ENCODE results near the gene ITGB8. TPM values are rescaled to one million over a fixed set of nuclear protein-coding genes. Genes with fewer than 3 reads are reported as not detected.

ITGB8 gene
- total RNA-seq, 6 donors from 2014 or later, result 5.2 to 30.5 (median 9.8) TPM

DNA sequence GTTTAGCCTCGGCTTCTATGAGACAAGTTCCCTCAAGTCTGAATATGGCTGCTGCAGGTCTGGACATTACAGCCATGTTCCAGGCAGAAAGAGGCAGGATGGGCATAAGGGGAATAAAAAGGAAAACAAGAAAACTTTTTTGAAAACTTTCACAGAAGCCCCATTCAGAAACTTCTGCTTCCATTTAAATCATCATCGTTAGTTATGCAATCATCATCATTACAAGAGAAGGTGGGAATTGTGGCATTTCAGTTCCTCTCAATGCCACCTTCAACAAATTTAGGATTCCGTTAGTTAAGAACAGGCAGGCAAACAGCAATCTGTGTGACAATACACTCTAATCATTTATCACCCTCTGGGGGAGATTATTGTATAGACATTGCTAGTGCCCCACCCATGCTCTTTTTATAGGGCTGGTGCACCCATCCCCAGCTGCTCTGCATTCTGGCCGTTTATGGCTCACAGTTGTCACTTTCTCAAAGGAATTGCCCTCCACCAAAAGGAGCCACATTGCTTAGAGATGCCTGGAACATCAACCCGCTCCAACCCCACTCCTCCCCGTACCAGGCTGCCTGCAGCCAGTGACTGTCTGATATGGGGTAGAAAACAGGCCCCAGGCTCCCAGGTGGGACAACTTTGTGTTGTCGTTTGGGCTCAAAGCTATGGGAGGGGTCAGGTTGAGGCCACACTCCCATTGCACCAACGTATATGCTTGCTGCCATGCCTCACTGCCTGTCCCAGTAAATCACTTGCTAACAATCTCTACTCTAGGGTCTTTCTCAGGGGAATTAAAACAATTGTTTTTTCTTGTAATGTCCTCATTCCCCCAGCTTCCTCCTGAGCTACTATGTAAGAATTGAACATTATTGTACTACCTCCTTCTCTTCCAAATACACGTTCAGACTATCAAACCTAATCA lies 24.2 kb downstream of the ITGB8 start:
- ATAC-seq (ENCODE audit: low FRiP score in 2 of 2), result no peak
- whole genome bisulfite sequencing, 2 donors, result 79 to 81% methylated on average over 9 of the region's 9 CpGs
- Histone ChIP-seq H3K9me3 (no peaks in the 10 kb centered on the region), H3K27me3 (no peaks in the 10 kb centered on the region), H3K4me3 (no peak overlapping the region), H3K4me1 (no peaks in the 10 kb centered on the region), H3K27ac (no peak overlapping the region), H3K36me3 (no peaks in the 10 kb centered on the region)
- no peak for DNase-seq
- no peak for TF ChIP-seq POLR2AphosphoS5 (IDR thresholded peaks at IDR 0.05)
- TF ChIP-seq EP300 (IDR thresholded peaks at IDR 0.05), result no peak
- TF ChIP-seq POLR2A (IDR thresholded peaks at IDR 0.05), result no peak
- TF ChIP-seq, protein P1, sequence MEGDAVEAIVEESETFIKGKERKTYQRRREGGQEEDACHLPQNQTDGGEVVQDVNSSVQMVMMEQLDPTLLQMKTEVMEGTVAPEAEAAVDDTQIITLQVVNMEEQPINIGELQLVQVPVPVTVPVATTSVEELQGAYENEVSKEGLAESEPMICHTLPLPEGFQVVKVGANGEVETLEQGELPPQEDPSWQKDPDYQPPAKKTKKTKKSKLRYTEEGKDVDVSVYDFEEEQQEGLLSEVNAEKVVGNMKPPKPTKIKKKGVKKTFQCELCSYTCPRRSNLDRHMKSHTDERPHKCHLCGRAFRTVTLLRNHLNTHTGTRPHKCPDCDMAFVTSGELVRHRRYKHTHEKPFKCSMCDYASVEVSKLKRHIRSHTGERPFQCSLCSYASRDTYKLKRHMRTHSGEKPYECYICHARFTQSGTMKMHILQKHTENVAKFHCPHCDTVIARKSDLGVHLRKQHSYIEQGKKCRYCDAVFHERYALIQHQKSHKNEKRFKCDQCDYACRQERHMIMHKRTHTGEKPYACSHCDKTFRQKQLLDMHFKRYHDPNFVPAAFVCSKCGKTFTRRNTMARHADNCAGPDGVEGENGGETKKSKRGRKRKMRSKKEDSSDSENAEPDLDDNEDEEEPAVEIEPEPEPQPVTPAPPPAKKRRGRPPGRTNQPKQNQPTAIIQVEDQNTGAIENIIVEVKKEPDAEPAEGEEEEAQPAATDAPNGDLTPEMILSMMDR (IDR thresholded peaks at IDR 0.05), result no peak

DNA sequence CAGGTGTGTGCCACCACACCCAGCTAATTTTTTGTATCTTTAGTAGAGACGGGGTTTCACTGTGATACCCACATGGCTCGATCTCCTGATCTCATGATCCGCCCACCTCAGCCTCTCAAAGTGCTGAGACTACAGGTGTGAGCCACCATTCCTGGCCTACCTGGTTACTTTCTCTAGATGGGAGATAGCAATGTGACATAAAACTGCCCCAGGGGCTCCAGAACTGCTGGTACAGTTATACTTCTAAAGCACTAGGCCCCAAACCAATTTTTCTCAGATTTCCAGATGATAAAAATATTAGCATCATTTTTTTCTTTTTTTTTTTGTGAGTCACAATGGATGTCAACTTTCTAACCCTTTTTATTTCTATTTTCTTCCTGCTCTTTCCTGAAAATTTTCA lies 27.4 kb downstream of the ITGB8 start:
- no peak for DNase-seq
- H3K36me3 ChIP-seq, result no peaks in the 10 kb centered on the region
- ATAC-seq (ENCODE audit: low FRiP score in 2 of 2), result no peak
- no peaks in the 10 kb centered on the region for H3K4me1 ChIP-seq
- no peak overlapping the region for H3K4me3 ChIP-seq
- no peaks in the 10 kb centered on the region for H3K27me3 ChIP-seq
- H3K27ac ChIP-seq, result no peak overlapping the region
- no peak for TF ChIP-seq POLR2A (IDR thresholded peaks at IDR 0.05)
- TF ChIP-seq, protein P1 (IDR thresholded peaks at IDR 0.05), result no peak
- TF ChIP-seq EP300 (IDR thresholded peaks at IDR 0.05), result no peak
- TF ChIP-seq POLR2AphosphoS5 (IDR thresholded peaks at IDR 0.05), result no peak
- no peaks in the 10 kb centered on the region for H3K9me3 ChIP-seq
- WGBS, 2 donors, result 91 to 94% methylated on average over 3 of the region's 3 CpGs

DNA sequence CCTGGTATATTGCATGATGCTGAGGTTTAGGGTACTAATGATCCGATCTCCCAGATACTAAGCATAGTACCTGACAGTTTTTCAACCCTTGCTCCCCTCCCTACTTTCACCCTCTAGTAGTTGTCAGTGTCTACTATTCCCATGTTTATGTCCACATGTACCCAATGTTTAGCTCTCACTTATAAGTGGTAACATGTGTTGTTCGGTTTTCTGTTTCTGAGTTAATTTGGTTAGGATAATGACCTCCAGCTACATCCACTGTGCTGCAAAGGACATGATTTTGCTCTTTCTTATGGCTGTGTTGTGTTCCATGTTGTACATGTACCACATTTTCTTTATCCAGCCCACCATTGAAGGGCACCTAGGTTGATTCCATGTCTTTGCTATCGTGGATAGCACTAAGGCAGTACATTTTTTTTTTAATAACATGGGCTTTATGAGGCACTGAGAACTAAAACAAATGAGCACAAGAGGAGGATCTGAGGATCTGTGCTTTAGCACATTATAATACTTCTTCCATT lies 28.1 kb downstream of the ITGB8 start:
- Histone ChIP-seq H3K4me3 (no peak overlapping the region), H3K9me3 (no peaks in the 10 kb centered on the region), H3K36me3 (no peaks in the 10 kb centered on the region), H3K27me3 (no peaks in the 10 kb centered on the region), H3K4me1 (no peaks in the 10 kb centered on the region), H3K27ac (no peak overlapping the region)
- WGBS, 2 donors, result 92% methylated on average over 3 of the region's 3 CpGs
- TF ChIP-seq EP300 (IDR thresholded peaks at IDR 0.05), result no peak
- TF ChIP-seq POLR2AphosphoS5 (IDR thresholded peaks at IDR 0.05), result no peak
- TF ChIP-seq, protein P1 (IDR thresholded peaks at IDR 0.05), result no peak
- no peak for TF ChIP-seq POLR2A (IDR thresholded peaks at IDR 0.05)
- DNase-seq, result no peak
- ATAC-seq (ENCODE audit: low FRiP score in 2 of 2), result no peak

DNA sequence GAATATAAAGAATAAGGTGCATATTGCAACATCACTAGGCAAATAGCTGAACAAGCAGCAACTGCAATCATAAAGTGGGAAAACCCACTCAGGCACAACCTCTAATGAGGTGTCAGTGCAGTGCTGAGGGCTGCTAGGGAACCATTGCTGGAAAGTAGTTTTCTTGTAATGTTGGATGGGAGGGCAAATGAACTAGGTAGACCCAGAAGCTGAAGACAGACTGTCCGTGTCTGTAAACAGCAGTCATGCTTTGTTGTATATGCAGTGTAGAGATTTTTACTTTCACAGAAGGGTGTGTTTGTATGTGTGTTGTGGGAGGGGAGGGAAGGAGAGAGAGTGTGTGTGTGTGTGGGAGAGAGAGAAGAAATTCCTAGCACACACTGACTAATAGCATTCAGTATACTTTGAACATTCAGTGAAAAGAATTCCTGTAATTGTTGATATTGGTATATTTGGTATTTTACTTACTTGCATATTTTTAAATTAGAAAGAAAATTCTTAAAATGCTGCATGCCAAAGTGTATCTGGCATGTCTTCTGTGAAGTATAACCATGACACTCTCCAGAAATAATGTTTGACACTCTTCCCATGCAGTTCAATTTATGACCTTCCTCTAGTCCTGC lies 28.8 kb downstream of the ITGB8 start:
- H3K4me3 ChIP-seq, result no peak overlapping the region
- no peaks in the 10 kb centered on the region for H3K36me3 ChIP-seq
- H3K27ac ChIP-seq, result no peak overlapping the region
- DNase-seq (no peak), ATAC-seq (ENCODE audit: low FRiP score in 2 of 2) (no peak)
- 60 to 83% methylated on average over 1 of the region's 1 CpG for WGBS, 2 donors
- no peak for TF ChIP-seq POLR2AphosphoS5 (IDR thresholded peaks at IDR 0.05)
- no peak for TF ChIP-seq EP300 (IDR thresholded peaks at IDR 0.05)
- TF ChIP-seq, protein P1 (IDR thresholded peaks at IDR 0.05), result no peak
- no peak for TF ChIP-seq POLR2A (IDR thresholded peaks at IDR 0.05)
- no peaks in the 10 kb centered on the region for H3K4me1 ChIP-seq
- H3K27me3 ChIP-seq, result no peaks in the 10 kb centered on the region
- no peaks in the 10 kb centered on the region for H3K9me3 ChIP-seq

Measured in upper lobe of left lung (tissue), 6 donors.